ENCODE results near the gene KLF17.

DNA sequence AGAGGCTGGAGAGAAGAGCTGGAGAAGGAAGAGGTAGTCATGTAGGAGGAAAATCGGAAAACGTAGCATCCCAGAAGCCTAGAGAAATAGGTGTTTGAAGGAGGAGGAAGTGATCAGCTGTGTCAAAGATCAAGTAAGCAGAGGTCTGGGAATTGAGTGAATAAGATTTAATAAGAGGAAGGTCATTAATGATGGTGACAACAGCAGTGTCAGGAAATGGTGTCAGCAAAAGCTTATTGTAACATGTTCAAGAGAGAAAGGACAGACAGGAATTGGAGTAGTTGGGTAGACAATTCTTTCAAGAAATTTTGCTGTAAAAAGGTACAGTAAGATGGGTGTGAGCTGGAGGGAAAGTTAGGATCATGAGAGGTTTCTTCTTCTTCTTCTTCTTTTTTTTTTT lies 45.8 kb upstream of the KLF17 start:
- no peak for TF ChIP-seq POLR2A (IDR thresholded peaks at IDR 0.05)
- no peak for TF ChIP-seq CTCF (IDR thresholded peaks at IDR 0.05)

Measured in heart left ventricle (tissue), 13 donors.